Endothelial cell of umbilical vein (primary cell): Measurements from ENCODE around the gene USP12.

Experiments used
- CTCF ChIP-seq, 2 donors: IDR thresholded peaks; 1 replicate in 1 of 2; 2 replicates in 1 of 2; pipeline ENCODE4 v1.5.1; 2011; ENCODE audit warnings: low read length in 2 of 2, mild to moderate bottlenecking in 2 of 2, moderate library complexity in 2 of 2, control low read depth in 1 of 2, inconsistent platforms in 1 of 2, low read depth in 1 of 2; ENCODE audit not compliant: insufficient read depth in 1 of 2; ENCODE audit errors: extremely low read depth in 1 of 2
- EZH2 ChIP-seq: IDR thresholded peaks from 2 replicates; pipeline ENCODE4 v1.6.1; 2012; ENCODE audit warnings: borderline replicate concordance, low read depth, mild to moderate bottlenecking, moderate library complexity, low read length, inconsistent platforms; ENCODE audit not compliant: severe bottlenecking
- GATA2 ChIP-seq: IDR thresholded peaks from 2 replicates; pipeline ENCODE4 v1.7.0; 2011; ENCODE audit warnings: low read depth, mild to moderate bottlenecking, moderate library complexity, mixed read lengths, low read length; ENCODE audit not compliant: insufficient read length, insufficient read depth
- JUN ChIP-seq: IDR thresholded peaks from 2 replicates; pipeline ENCODE4 v1.6.1; 2011; ENCODE audit warnings: borderline replicate concordance, low read depth; ENCODE audit not compliant: insufficient read length, insufficient read depth
- MAX ChIP-seq: IDR thresholded peaks from 2 replicates; pipeline ENCODE4 v1.6.1; 2011; ENCODE audit not compliant: insufficient read depth, insufficient read length
- MYC ChIP-seq: IDR thresholded peaks from one replicate; pipeline ENCODE4 v1.6.1; 2011; ENCODE audit warnings: mild to moderate bottlenecking, low read depth, low read length
- POLR2A ChIP-seq: IDR thresholded peaks from 2 replicates; pipeline ENCODE4 v1.6.1; 2012; ENCODE audit warnings: low read depth, mild to moderate bottlenecking, control low read depth, low read length
- POLR2AphosphoS5 ChIP-seq: IDR thresholded peaks from 2 replicates; pipeline ENCODE4 v1.6.1; 2012; ENCODE audit warnings: low read depth, mild to moderate bottlenecking, control low read depth, low read length, moderate library complexity; ENCODE audit not compliant: insufficient read depth

- TF ChIP-seq CTCF (IDR thresholded peaks at IDR 0.05; ENCODE audit: extremely low read depth in 1 of 2, insufficient read depth in 1 of 2, low read depth in 1 of 2, low read length in 2 of 2) (no peak), POLR2AphosphoS5 (no peak), POLR2A (no peak), MAX (no peak), MYC (no peak), EZH2 (no peak), JUN (no peak), GATA2 (no peak)
Measured at GRCh38 chr13:27211771-27212364, 40.3 kb upstream of the USP12 start.
